Measurements from ENCODE around the gene GPR152. TPM values are rescaled to one million over a fixed set of nuclear protein-coding genes. Genes with fewer than 3 reads are reported as not detected.

The GPR152 gene
- total RNA-seq, 1 experiment from 2014 or later = not detected

DNA sequence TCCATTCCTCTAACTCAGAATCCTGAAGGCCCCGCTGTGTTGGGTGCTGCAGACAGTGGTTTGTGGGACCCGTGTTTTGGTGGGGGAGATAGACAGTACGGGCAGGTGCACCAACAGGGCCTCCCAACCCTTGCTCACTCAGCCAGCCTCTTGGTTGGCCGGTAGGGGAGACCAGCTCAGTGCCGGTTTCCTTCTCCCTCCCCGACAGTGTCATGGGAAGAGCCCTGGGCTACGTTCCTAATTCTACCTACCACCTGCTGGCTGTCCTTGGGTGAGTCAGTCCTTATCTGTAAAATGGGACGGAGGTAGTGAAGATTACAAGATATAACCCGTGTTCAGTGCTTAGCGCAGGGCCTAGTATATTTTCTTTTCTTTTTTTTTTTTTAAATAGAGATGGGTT is 10.7 kb upstream of the GPR152 start:
- H3K56ac ChIP-seq (ENCODE audit: insufficient read length, low read depth, low read length) = no peak overlapping the region
- no peak overlapping the region for H2BK15ac ChIP-seq (ENCODE audit: low read depth, low read length)
- no peak overlapping the region for H3K4me2 ChIP-seq (ENCODE audit: insufficient read depth, insufficient read length, low read length)

More for the DNA sequence above, 10.7 kb upstream of the GPR152 start:
- H4K5ac ChIP-seq (ENCODE audit: insufficient read length, low read depth, low read length) = no peak overlapping the region
- peak overlapping the region in 1 of 2 experiments; percentile 60; a peak in 1 of 5 replicates for H3K4me3 Mint-ChIP-seq
- H2BK12ac ChIP-seq (ENCODE audit: insufficient read length, low read depth, low read length) = no peak overlapping the region
- no peaks in the 10 kb centered on the region for H3K9me3 Mint-ChIP-seq
- TF ChIP-seq, protein P1, sequence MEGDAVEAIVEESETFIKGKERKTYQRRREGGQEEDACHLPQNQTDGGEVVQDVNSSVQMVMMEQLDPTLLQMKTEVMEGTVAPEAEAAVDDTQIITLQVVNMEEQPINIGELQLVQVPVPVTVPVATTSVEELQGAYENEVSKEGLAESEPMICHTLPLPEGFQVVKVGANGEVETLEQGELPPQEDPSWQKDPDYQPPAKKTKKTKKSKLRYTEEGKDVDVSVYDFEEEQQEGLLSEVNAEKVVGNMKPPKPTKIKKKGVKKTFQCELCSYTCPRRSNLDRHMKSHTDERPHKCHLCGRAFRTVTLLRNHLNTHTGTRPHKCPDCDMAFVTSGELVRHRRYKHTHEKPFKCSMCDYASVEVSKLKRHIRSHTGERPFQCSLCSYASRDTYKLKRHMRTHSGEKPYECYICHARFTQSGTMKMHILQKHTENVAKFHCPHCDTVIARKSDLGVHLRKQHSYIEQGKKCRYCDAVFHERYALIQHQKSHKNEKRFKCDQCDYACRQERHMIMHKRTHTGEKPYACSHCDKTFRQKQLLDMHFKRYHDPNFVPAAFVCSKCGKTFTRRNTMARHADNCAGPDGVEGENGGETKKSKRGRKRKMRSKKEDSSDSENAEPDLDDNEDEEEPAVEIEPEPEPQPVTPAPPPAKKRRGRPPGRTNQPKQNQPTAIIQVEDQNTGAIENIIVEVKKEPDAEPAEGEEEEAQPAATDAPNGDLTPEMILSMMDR (conservative IDR thresholded peaks at IDR 0.05) = no peak
- H3K23me2 ChIP-seq (ENCODE audit: insufficient read length, low read depth, low read length, poor library complexity, severe bottlenecking) = peaks cover 8% of the 10 kb centered on the region
- no peak for DNase-seq
- WGBS (ENCODE audit: extremely low coverage, insufficient read length, low lambda C conversion rate) = no CpG with 5 or more reads among the region's 10 CpGs
- no peak overlapping the region for H2BK20ac ChIP-seq (ENCODE audit: low read depth, low read length, poor library complexity, severe bottlenecking)
- peaks cover 16 to 22% of the 10 kb centered on the region in 2 experiments for H3K4me1 Mint-ChIP-seq
- H3T11ph ChIP-seq (ENCODE audit: low read length) = no peak overlapping the region
- H3K27me3 Mint-ChIP-seq (ENCODE audit: low read depth) = peaks cover 8% of the 10 kb centered on the region
- H3K27ac Mint-ChIP-seq = no peak overlapping the region; a peak in 1 of 7 replicates
- no peak overlapping the region for H3K9ac ChIP-seq (ENCODE audit: extremely low read depth, insufficient read length, low read length)
- H3K27me3 ChIP-seq (ENCODE audit: insufficient read depth, low read length) = no peaks in the 10 kb centered on the region
- H3K4me1 ChIP-seq (ENCODE audit: insufficient read depth, low read length) = no peaks in the 10 kb centered on the region; the same call in 1 of the 2 replicates
- H3K79me2 ChIP-seq (ENCODE audit: insufficient read depth, low read length) = no peaks in the 10 kb centered on the region
- H2BK5ac ChIP-seq (ENCODE audit: insufficient read length, low read length) = no peak overlapping the region
- H3K9me3 ChIP-seq (ENCODE audit: control insufficient read depth, low read depth, low read length) = no peaks in the 10 kb centered on the region
- no peak overlapping the region for H2BK120ac ChIP-seq (ENCODE audit: low read depth, low read length, poor library complexity, severe bottlenecking)
- no peak overlapping the region for H3K27ac ChIP-seq (ENCODE audit: insufficient read length, low read depth, low read length)
- H4K8ac ChIP-seq (replicated peaks; ENCODE audit: insufficient read length, low read depth, low read length) = no peak overlapping the region
- H3K23ac ChIP-seq (ENCODE audit: insufficient read length, low read depth, low read length) = no peak overlapping the region
- H2AFZ ChIP-seq (ENCODE audit: low read length) = no peak overlapping the region
- no peak overlapping the region for H3K18ac ChIP-seq (ENCODE audit: insufficient read length, low read depth, low read length)
- H2AK5ac ChIP-seq (ENCODE audit: insufficient read length, low read length) = no peak overlapping the region
- H3K79me1 ChIP-seq (ENCODE audit: insufficient read depth, low read depth, low read length, poor library complexity, severe bottlenecking) = no peaks in the 10 kb centered on the region
- H3K36me3 Mint-ChIP-seq (ENCODE audit: insufficient read depth in 1 of 3, low read depth in 3 of 3) = peaks cover 0 to 4% (median 0%) of the 10 kb centered on the region in 3 experiments; a peak in 2 of 7 replicates
- H3K4ac ChIP-seq (ENCODE audit: low read depth, low read length) = no peak overlapping the region
- no peak overlapping the region for H4K91ac ChIP-seq (ENCODE audit: insufficient read length, low read depth, low read length)
- H3K14ac ChIP-seq (ENCODE audit: insufficient read depth, low read length) = no peak overlapping the region
- H4K20me1 ChIP-seq (ENCODE audit: control insufficient read depth, insufficient read depth, insufficient read length) = no peaks in the 10 kb centered on the region
